WTC11 (cell line): ENCODE results near the gene EPHA1. TPM values are rescaled to one million over a fixed set of nuclear protein-coding genes. Genes with fewer than 3 reads are reported as not detected.

Source experiments
- ATAC-seq: fragments of 200-7000 bp; cut with Tn5 transposase; 2 replicates; pipeline ENCODE4 v1.10.0; 2021; ENCODE audit warnings: mild to moderate bottlenecking, moderate library complexity
- CTCF ChIA-PET: fragments of 300-600 bp; sonication (Branson Sonifier 250); formaldehyde crosslinking; loops from one replicate; lab custom pipeline; 2021; ENCODE audit warnings: antibody characterized with exemption; lab: Charles Lee
- POLR2A ChIA-PET: fragments of 350-600 bp; sonication (Branson Sonifier 250); formaldehyde crosslinking; loops from one replicate; lab custom pipeline; 2021; ENCODE audit warnings: antibody characterized with exemption; lab: Charles Lee
- DNase-seq: peaks from one replicate; pipeline ENCODE4 v3.0.0; 2021; ENCODE audit warnings: low spot score
- H3K27ac Mint-ChIP-seq: 2 replicates; pipeline ENCODE4 v1.8.0; 2021; ENCODE audit warnings: mixed read lengths
- H3K27me3 Mint-ChIP-seq: 2 replicates; pipeline ENCODE4 v1.8.0; 2021; ENCODE audit warnings: low read depth, mild to moderate bottlenecking, moderate library complexity, mixed read lengths
- H3K36me3 Mint-ChIP-seq: 2 replicates; pipeline ENCODE4 v1.8.0; 2021; ENCODE audit warnings: mixed read lengths
- H3K4me1 Mint-ChIP-seq: 2 replicates; pipeline ENCODE4 v1.8.0; 2022; ENCODE audit warnings: mixed read lengths
- H3K4me3 Mint-ChIP-seq: 2 replicates; pipeline ENCODE4 v1.8.0; 2021; ENCODE audit warnings: mild to moderate bottlenecking, moderate library complexity, mixed read lengths
- H3K9me3 Mint-ChIP-seq: 2 replicates; pipeline ENCODE4 v1.8.0; 2021; ENCODE audit warnings: mixed read lengths
- CREB1 ChIP-seq: sonication (generic); formaldehyde crosslinking; IDR thresholded peaks from 2 replicates; pipeline ENCODE4 v1.8.0; 2023; ENCODE audit warnings: mild to moderate bottlenecking, missing genetic modification reagents
- E2F4 ChIP-seq: sonication (generic); formaldehyde crosslinking; IDR thresholded peaks from 2 replicates; pipeline ENCODE4 v1.8.1; 2022; ENCODE audit warnings: low read depth, mild to moderate bottlenecking, moderate library complexity, missing genetic modification reagents, borderline replicate concordance
- E2F5 ChIP-seq: sonication (generic); formaldehyde crosslinking; IDR thresholded peaks from 2 replicates; pipeline ENCODE4 v1.8.1; 2022; ENCODE audit warnings: mild to moderate bottlenecking, moderate library complexity, missing genetic modification reagents
- GTF2I ChIP-seq: fragments of 250-450 bp; sonication (Bioruptor Pico); conservative IDR thresholded peaks from 2 replicates; pipeline ENCODE4 v1.4.0; 2021; ENCODE audit warnings: mild to moderate bottlenecking
- IRF2 ChIP-seq: sonication (generic); formaldehyde crosslinking; IDR thresholded peaks from 2 replicates; pipeline ENCODE4 v1.8.0; 2022; ENCODE audit warnings: low read depth, missing genetic modification reagents, borderline replicate concordance
- NFE2L1 ChIP-seq: sonication (generic); formaldehyde crosslinking; IDR thresholded peaks from 2 replicates; pipeline ENCODE4 v1.8.1; 2023; ENCODE audit warnings: missing genetic modification reagents
- NFYB ChIP-seq: sonication (generic); formaldehyde crosslinking; conservative IDR thresholded peaks from 2 replicates; pipeline ENCODE4 v1.8.0; 2022; ENCODE audit warnings: low read depth, missing genetic modification reagents
- NR1H2 ChIP-seq: sonication (generic); formaldehyde crosslinking; IDR thresholded peaks from 2 replicates; pipeline ENCODE4 v1.9.0; 2021; ENCODE audit warnings: mild to moderate bottlenecking, moderate library complexity, missing genetic modification reagents
- OVOL2 ChIP-seq: fragments of 250-450 bp; sonication (Bioruptor Pico); IDR thresholded peaks from 2 replicates; pipeline ENCODE4 v1.9.0; 2021; ENCODE audit warnings: mild to moderate bottlenecking, borderline replicate concordance
- SMAD4 ChIP-seq: sonication (generic); formaldehyde crosslinking; IDR thresholded peaks from 2 replicates; pipeline ENCODE4 v1.8.0; 2022; ENCODE audit warnings: mild to moderate bottlenecking, missing genetic modification reagents
- TEAD1 ChIP-seq: sonication (generic); formaldehyde crosslinking; IDR thresholded peaks from 2 replicates; pipeline ENCODE4 v1.8.0; 2022; ENCODE audit warnings: mild to moderate bottlenecking, missing genetic modification reagents
- ZNF281 ChIP-seq: sonication (generic); formaldehyde crosslinking; IDR thresholded peaks from 2 replicates; pipeline ENCODE4 v1.8.0; 2023; ENCODE audit warnings: mild to moderate bottlenecking, missing genetic modification reagents
- ZNF416 ChIP-seq: fragments of 250-450 bp; sonication (Bioruptor Pico); IDR thresholded peaks from 2 replicates; pipeline ENCODE4 v1.9.0; 2021; ENCODE audit warnings: mild to moderate bottlenecking, inconsistent platforms
- ZNF532 ChIP-seq: fragments of 250-450 bp; sonication (Bioruptor Pico); IDR thresholded peaks from 2 replicates; pipeline ENCODE4 v1.9.0; 2021; ENCODE audit warnings: mild to moderate bottlenecking, borderline replicate concordance
- ZSCAN18 ChIP-seq: fragments of 250-450 bp; sonication (Bioruptor Pico); IDR thresholded peaks from 2 replicates; pipeline ENCODE4 v2.1.2; 2022; ENCODE audit warnings: mild to moderate bottlenecking, moderate library complexity
- total RNA-seq: library from RNA; stranded (reverse); gene quantifications from 3 replicates; pipeline ENCODE4 v1.2.3, GENCODE V29; 2021

Gene EPHA1
- total RNA-seq, 1 experiment from 2014 or later: 203 TPM

- Mint-ChIP-seq H3K27me3 (no peaks in the 10 kb centered on the region), H3K9me3 (no peaks in the 10 kb centered on the region), H3K27ac (no peak overlapping the region), H3K36me3 (peaks cover 29% of the 10 kb centered on the region), H3K4me1 (peaks cover 17% of the 10 kb centered on the region)
- no peak for ATAC-seq
- POLR2A ChIA-PET: interaction anchor here (0.5 to 0.9 kb wide), 3 partner anchors 20 to 1081 kb away, joined by 3 to 9 read pairs (median 4); no protein-coding TSS in a partner anchor
- TF ChIP-seq ZNF416 (CRISPR knock-in tag) (0 out of 2 replicates have a peak, but pooled peaks have one; percentile 47), NFYB (CRISPR knock-in tag) (no peak)
- TF ChIP-seq, all 79 proteins: peak for 1
- no peak overlapping the region for H3K4me3 Mint-ChIP-seq
- CTCF ChIA-PET: interaction anchor here (0.5 kb wide), 2 partner anchors 19 to 53 kb away, joined by 3 to 5 read pairs; no protein-coding TSS in a partner anchor
- DNase-seq: no peak
These were observed 22.5 kb downstream of the EPHA1 start for GRCh38 chr7:143385891-143386781.

GRCh38 chr7:143384661-143385631 lies 23.7 kb downstream of the EPHA1 start:
- ATAC-seq (no peak), DNase-seq (no peak)
- H3K4me1 Mint-ChIP-seq: peaks cover 15% of the 10 kb centered on the region
- no peak overlapping the region for H3K4me3 Mint-ChIP-seq
- TF ChIP-seq E2F5 (CRISPR knock-in tag): no peak
- no peak for TF ChIP-seq ZSCAN18 (CRISPR knock-in tag)
- no peak for TF ChIP-seq NFE2L1 (CRISPR knock-in tag)
- TF ChIP-seq ZNF532 (CRISPR knock-in tag): no peak
- TF ChIP-seq GTF2I (CRISPR knock-in tag): no peak
- no peak for TF ChIP-seq SMAD4 (CRISPR knock-in tag)
- TF ChIP-seq OVOL2 (CRISPR knock-in tag): no peak
- no peak for TF ChIP-seq E2F4 (CRISPR knock-in tag)
- no peak for TF ChIP-seq IRF2
- TF ChIP-seq ZNF281 (CRISPR knock-in tag): no peak
- no peak for TF ChIP-seq NR1H2 (CRISPR knock-in tag)
- TF ChIP-seq CREB1 (CRISPR knock-in tag): no peak
- no peak for TF ChIP-seq TEAD1 (CRISPR knock-in tag)
- TF ChIP-seq ZNF416 (CRISPR knock-in tag): no peak
- no peaks in the 10 kb centered on the region for H3K9me3 Mint-ChIP-seq
- H3K36me3 Mint-ChIP-seq: peaks cover 19% of the 10 kb centered on the region
- POLR2A ChIA-PET: no interaction called here
- H3K27ac Mint-ChIP-seq: no peak overlapping the region
- no peaks in the 10 kb centered on the region for H3K27me3 Mint-ChIP-seq
- CTCF ChIA-PET: interaction anchor here (0.6 to 1.6 kb wide), 6 partner anchors 21 to 69 kb away, joined by 3 to 5 read pairs (median 3); partner anchors contain the start of gene EPHA1
